PC-3 (cell line): ENCODE data around the gene ZDHHC22.

ENCODE experiments used
- CTCF ChIP-seq: fragments of 300-600 bp; sonication (generic); conservative IDR thresholded peaks from 2 replicates; pipeline ENCODE4 v1.5.1; 2017; ENCODE audit warnings: antibody characterized with exemption, low read depth, mild to moderate bottlenecking, low read length
- EZH2 ChIP-seq: fragments of 300-600 bp; sonication (generic); IDR thresholded peaks from one replicate; pipeline ENCODE4 v1.6.1; 2017; ENCODE audit warnings: antibody characterized with exemption, mild to moderate bottlenecking, low read length; ENCODE audit not compliant: unreplicated experiment

GRCh38 chr14:77130386-77130785, 11.2 kb downstream of the ZDHHC22 start:
- no peak for TF ChIP-seq CTCF
- TF ChIP-seq EZH2: no peak
